ENCODE data around the gene NUDT1.

DNA sequence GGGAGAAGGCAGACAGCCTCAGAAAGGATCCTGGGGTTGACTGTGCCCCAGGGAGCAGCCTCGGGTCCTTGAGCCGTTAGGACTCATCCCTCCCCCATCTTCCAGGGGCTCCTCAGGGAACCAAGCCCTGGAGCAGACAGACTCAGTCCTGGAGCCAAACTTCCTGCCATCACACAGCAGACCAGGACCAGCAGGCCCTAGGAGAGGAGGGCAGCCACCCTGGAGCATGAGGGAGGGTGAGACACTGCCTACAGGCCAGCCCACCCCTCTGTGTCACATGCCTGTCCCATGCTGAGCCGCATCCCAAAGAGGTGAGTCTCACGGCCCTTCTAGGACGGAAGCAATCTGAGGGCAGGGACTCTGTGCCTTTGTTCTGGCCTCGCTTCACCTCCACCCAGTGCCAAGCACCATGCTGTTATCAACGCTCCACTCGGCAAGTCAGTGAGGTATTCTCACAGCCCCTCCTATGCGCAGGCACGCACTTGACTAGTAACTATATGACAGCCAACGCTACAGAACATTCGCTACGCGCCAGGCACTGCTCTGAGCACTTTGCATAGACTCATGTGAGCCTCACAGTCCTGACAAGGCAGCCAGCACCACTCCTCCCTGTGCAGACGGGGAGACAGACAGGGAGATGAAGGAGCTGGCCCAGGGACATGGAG, 28.3 kb upstream of the NUDT1 start:
- TF ChIP-seq EZH2 (IDR thresholded peaks at IDR 0.05; ENCODE audit: borderline replicate concordance): no peak
- TF ChIP-seq, protein P1, sequence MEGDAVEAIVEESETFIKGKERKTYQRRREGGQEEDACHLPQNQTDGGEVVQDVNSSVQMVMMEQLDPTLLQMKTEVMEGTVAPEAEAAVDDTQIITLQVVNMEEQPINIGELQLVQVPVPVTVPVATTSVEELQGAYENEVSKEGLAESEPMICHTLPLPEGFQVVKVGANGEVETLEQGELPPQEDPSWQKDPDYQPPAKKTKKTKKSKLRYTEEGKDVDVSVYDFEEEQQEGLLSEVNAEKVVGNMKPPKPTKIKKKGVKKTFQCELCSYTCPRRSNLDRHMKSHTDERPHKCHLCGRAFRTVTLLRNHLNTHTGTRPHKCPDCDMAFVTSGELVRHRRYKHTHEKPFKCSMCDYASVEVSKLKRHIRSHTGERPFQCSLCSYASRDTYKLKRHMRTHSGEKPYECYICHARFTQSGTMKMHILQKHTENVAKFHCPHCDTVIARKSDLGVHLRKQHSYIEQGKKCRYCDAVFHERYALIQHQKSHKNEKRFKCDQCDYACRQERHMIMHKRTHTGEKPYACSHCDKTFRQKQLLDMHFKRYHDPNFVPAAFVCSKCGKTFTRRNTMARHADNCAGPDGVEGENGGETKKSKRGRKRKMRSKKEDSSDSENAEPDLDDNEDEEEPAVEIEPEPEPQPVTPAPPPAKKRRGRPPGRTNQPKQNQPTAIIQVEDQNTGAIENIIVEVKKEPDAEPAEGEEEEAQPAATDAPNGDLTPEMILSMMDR (IDR thresholded peaks at IDR 0.05; ENCODE audit: poor library complexity): no peak
- TF ChIP-seq EZH2phosphoT487 (IDR thresholded peaks at IDR 0.05; ENCODE audit: low read depth, severe bottlenecking, unreplicated experiment): no peak

Data from hepatocyte (in vitro differentiated cells).